22Rv1 (cell line): ENCODE measurements around the gene PODN.

Experiments
- CTCF ChIP-seq: fragments of 450-650 bp; IDR thresholded peaks from 2 replicates; pipeline ENCODE4 v1.5.1; 2017; ENCODE audit warnings: mild to moderate bottlenecking
- ZFX ChIP-seq: fragments of 450-650 bp; IDR thresholded peaks from 2 replicates; pipeline ENCODE4 v1.6.1; 2017; ENCODE audit warnings: antibody characterized with exemption, borderline replicate concordance

GRCh38 chr1:53061859-53062707 is at the start of gene PODN:
- no peak for TF ChIP-seq CTCF
- no peak for TF ChIP-seq ZFX
